ENCODE results near the gene RAVER1.

Gene RAVER1

DNA sequence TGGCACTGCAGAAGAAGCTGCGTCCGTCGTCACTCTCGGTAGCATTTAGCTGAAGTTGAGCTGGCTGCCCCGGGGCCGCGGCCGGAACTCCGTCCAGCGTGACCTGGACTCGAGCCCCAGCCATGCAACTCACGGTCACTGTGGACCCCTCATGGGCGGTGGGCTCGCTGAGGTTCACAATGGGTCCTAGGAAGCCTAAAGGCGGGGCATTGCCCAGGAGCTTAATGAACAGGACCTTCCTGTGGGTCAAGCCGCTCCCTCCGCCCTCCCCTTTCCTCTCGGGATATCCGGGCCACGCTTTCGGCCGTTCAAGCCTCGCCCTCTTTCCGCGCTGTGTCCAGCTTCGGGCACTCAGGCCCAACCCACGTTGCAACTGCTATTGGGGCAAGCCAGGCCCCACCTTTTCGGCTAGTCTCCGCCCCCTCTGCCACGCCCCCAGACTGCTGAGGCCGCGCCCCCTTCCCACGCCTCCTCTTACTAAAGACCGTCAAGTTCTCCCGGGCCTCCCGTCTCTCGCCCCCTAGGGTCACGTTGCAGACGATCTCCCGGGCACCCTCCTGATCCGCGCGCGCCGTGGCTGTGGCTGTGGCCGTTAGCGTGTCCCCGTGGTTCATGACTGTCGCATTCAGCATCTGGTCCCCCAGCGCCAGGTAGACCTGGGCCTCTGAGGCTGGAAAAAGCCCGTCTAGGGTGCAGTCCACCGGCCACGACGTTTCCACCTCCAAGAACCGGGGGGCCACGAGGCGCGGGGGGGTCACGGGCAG, 1.4 kb upstream of the RAVER1 start:
- peak; percentile 54 for DNase-seq
- CTCF ChIA-PET: no interaction called here
- Mint-ChIP-seq H3K36me3 (peaks cover 50% of the 10 kb centered on the region), H3K27ac (no peak overlapping the region), H3K4me3 (no peak overlapping the region), H3K9me3 (no peaks in the 10 kb centered on the region), H3K4me1 (peaks cover 63% of the 10 kb centered on the region), H3K27me3 (no peaks in the 10 kb centered on the region)

DNA sequence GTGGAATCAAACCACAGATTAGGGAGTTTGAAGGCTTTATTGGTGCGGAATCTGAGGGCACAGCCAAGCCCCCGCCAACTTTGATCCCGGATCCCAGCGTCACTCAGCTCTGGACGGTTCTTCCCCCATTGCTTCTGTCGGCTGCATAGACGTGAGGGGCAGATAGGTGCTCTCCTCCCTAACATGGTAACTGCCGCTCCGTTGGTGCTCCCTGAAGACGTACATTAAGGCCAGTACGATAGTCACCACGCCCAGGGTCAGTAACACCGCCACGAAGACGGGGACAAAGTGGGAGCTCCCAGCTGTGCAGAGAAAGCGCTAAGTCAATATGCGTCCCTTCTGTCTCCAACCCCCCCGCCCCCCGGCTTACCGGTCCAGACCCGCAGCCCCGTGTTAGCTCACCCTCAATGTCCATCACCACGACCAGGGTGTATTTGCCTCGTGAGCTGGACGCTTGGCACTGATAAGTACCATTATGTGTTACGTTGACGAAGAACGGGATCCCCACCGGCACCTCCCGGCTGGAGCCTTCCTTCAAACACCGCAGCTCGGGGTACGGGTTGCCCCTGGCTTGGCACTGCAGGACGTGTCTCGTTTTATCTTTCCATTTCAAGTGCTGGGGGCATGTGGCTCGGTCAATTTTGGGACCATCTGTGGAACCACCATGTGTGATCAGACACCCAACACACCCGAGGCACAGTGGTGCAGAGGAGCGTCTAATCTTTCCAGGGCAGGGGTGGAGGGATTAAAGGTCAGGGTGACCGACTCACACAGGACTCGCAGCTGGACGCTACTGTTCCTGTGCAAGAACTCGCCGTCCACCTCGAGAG, 644 bp upstream of the RAVER1 start:
- H3K4me1 Mint-ChIP-seq: peaks cover 58% of the 10 kb centered on the region
- peak overlapping the region; percentile 93 for H3K27ac Mint-ChIP-seq
- no peaks in the 10 kb centered on the region for H3K9me3 Mint-ChIP-seq
- DNase-seq: no peak
- CTCF ChIA-PET: interaction anchor here (1.0 to 1.1 kb wide), 4 partner anchors 11 to 63 kb away, joined by 3 to 9 read pairs (median 6); partner anchors contain the start of gene ICAM1
- peak overlapping the region; percentile 95 for H3K4me3 Mint-ChIP-seq
- no peaks in the 10 kb centered on the region for H3K27me3 Mint-ChIP-seq
- peaks cover 51% of the 10 kb centered on the region for H3K36me3 Mint-ChIP-seq

DNA sequence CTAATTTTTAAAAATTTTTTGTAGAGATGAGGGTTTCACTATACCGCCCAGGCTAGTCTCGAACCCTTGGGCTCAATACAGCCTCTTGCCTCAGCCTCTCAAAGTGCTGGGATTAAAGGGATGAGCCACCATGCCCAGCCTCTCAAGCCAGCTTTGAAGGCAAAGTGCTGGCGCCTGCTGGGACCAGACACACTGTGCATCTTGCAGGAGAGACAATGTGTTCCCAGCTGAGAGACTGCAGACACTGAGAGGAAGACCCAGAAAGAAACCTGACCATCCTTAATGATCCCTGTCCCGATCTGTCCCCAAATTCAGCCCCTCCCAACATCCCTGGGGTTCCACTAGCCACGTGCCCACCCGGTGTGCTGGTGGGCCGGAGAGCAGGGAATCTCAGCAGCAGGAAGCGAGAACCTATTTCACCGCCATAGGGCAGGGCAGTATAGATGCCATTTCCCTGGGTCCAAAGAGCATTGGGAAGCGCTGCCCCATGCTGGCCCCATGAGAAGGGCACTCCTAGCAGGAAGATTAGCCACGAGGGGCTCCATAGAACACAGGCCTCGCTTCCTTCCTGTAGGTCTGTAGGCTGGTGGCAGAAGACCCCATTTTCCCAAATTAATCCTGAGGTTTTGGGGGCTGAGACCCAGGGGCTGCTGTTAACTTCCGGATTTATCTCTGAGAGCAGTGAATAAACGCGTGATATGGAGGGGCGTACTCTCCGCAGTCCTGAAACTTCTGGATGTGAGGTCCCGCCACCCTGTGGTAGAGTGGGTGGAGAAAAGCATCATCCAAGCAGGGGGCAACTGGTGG, 968 bp downstream of the RAVER1 start:
- Mint-ChIP-seq H3K4me3 (peak overlapping the region; percentile 95), H3K27ac (peak overlapping the region; percentile 93), H3K27me3 (no peaks in the 10 kb centered on the region), H3K4me1 (peaks cover 48% of the 10 kb centered on the region), H3K9me3 (no peaks in the 10 kb centered on the region), H3K36me3 (peaks cover 47% of the 10 kb centered on the region)
- DNase-seq: no peak
- CTCF ChIA-PET: interaction anchor here (1.0 kb wide), 1 partner anchor 12 kb away, joined by 3 read pairs; no protein-coding TSS in a partner anchor

DNA sequence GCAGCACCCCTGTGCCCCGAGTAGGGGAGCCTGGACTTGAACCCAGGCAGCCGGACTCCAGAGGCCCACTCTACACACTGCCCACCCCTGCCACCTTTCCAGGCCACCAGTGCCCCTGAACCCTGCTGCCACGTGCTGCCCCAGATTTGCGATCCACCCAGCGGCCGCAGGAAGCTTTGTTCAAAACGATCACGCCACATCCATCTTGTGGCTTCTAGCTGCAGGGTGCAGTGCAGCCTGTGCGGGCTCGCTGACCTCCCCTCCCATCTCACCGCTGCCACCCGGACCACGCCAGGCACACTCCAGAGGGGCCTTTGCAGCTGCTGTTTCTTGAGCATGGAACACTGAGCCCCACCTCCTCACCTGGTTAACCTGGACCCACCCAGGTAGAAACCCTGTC, 3.8 kb downstream of the RAVER1 start:
- no peak overlapping the region for H3K27ac Mint-ChIP-seq
- H3K4me3 Mint-ChIP-seq: no peak overlapping the region
- CTCF ChIA-PET: no interaction called here
- no peaks in the 10 kb centered on the region for H3K9me3 Mint-ChIP-seq
- H3K36me3 Mint-ChIP-seq: peaks cover 43% of the 10 kb centered on the region
- no peaks in the 10 kb centered on the region for H3K27me3 Mint-ChIP-seq
- peaks cover 33% of the 10 kb centered on the region for H3K4me1 Mint-ChIP-seq
- no peak for DNase-seq

GRCh38 chr19:10328558-10329429, 4.5 kb downstream of the RAVER1 start:
- Mint-ChIP-seq H3K27me3 (no peaks in the 10 kb centered on the region), H3K4me1 (peaks cover 26% of the 10 kb centered on the region), H3K27ac (no peak overlapping the region), H3K9me3 (no peaks in the 10 kb centered on the region), H3K4me3 (no peak overlapping the region), H3K36me3 (peaks cover 42% of the 10 kb centered on the region)
- DNase-seq: no peak
- CTCF ChIA-PET: no interaction called here

DNA sequence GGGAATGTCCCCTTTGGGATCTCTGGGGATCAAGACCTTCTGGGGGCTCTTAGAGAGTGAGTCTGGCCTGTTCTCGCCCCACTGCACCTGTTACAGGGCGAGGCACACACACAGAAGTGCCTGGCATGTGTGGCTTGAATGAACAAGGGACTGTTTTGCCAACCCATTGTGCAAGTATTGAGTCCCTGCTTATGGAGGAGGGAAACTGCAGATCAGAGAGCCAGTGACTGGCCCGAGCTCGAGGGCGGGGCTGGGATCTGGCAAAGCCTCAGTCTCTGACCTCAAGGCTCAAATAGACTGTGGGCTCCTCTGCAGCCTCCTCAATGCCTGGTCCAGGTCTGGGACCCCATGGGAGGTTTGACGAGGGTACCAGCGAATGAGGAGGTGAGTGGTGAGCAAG, 5.5 kb downstream of the RAVER1 start:
- Mint-ChIP-seq H3K4me3 (no peak overlapping the region), H3K27ac (no peak overlapping the region), H3K9me3 (no peaks in the 10 kb centered on the region), H3K27me3 (no peaks in the 10 kb centered on the region), H3K4me1 (peaks cover 18% of the 10 kb centered on the region), H3K36me3 (peaks cover 37% of the 10 kb centered on the region)
- CTCF ChIA-PET: no interaction called here
- no peak for DNase-seq

- DNase-seq: no peak
- no peaks in the 10 kb centered on the region for H3K9me3 Mint-ChIP-seq
- no peak overlapping the region for H3K27ac Mint-ChIP-seq
- H3K27me3 Mint-ChIP-seq: no peaks in the 10 kb centered on the region
- peaks cover 6% of the 10 kb centered on the region for H3K4me1 Mint-ChIP-seq
- H3K4me3 Mint-ChIP-seq: no peak overlapping the region
- peaks cover 35% of the 10 kb centered on the region for H3K36me3 Mint-ChIP-seq
- CTCF ChIA-PET: interaction anchor here (0.7 to 1.8 kb wide), 3 partner anchors 55 to 76 kb away, joined by 4 to 5 read pairs (median 5); no protein-coding TSS in a partner anchor
Observed at GRCh38 chr19:10325732-10326131, 7.6 kb downstream of the RAVER1 start.

- no peaks in the 10 kb centered on the region for H3K4me1 Mint-ChIP-seq
- H3K27ac Mint-ChIP-seq: no peak overlapping the region
- no peaks in the 10 kb centered on the region for H3K9me3 Mint-ChIP-seq
- peaks cover 35% of the 10 kb centered on the region for H3K36me3 Mint-ChIP-seq
- H3K4me3 Mint-ChIP-seq: no peak overlapping the region
- no peaks in the 10 kb centered on the region for H3K27me3 Mint-ChIP-seq
- CTCF ChIA-PET: no interaction called here
- DNase-seq: no peak
Observed at GRCh38 chr19:10321874-10322835, 11.2 kb downstream of the RAVER1 start.

- no peak overlapping the region for H3K4me3 Mint-ChIP-seq
- peaks cover 36% of the 10 kb centered on the region for H3K36me3 Mint-ChIP-seq
- DNase-seq: no peak
- H3K27me3 Mint-ChIP-seq: no peaks in the 10 kb centered on the region
- no peak overlapping the region for H3K27ac Mint-ChIP-seq
- no peaks in the 10 kb centered on the region for H3K4me1 Mint-ChIP-seq
- no peaks in the 10 kb centered on the region for H3K9me3 Mint-ChIP-seq
- CTCF ChIA-PET: no interaction called here
Observed at GRCh38 chr19:10321417-10321797, 11.9 kb downstream of the RAVER1 start.

- no peak overlapping the region for H3K27ac Mint-ChIP-seq
- CTCF ChIA-PET: interaction anchor here (1.4 kb wide), 1 partner anchor 68 kb away, joined by 4 read pairs; no protein-coding TSS in a partner anchor
- H3K36me3 Mint-ChIP-seq: peaks cover 40% of the 10 kb centered on the region
- H3K9me3 Mint-ChIP-seq: no peaks in the 10 kb centered on the region
- DNase-seq: no peak
- H3K27me3 Mint-ChIP-seq: no peaks in the 10 kb centered on the region
- no peak overlapping the region for H3K4me3 Mint-ChIP-seq
- H3K4me1 Mint-ChIP-seq: peaks cover 6% of the 10 kb centered on the region
Observed at GRCh38 chr19:10320602-10321416, 12.5 kb downstream of the RAVER1 start.

DNA sequence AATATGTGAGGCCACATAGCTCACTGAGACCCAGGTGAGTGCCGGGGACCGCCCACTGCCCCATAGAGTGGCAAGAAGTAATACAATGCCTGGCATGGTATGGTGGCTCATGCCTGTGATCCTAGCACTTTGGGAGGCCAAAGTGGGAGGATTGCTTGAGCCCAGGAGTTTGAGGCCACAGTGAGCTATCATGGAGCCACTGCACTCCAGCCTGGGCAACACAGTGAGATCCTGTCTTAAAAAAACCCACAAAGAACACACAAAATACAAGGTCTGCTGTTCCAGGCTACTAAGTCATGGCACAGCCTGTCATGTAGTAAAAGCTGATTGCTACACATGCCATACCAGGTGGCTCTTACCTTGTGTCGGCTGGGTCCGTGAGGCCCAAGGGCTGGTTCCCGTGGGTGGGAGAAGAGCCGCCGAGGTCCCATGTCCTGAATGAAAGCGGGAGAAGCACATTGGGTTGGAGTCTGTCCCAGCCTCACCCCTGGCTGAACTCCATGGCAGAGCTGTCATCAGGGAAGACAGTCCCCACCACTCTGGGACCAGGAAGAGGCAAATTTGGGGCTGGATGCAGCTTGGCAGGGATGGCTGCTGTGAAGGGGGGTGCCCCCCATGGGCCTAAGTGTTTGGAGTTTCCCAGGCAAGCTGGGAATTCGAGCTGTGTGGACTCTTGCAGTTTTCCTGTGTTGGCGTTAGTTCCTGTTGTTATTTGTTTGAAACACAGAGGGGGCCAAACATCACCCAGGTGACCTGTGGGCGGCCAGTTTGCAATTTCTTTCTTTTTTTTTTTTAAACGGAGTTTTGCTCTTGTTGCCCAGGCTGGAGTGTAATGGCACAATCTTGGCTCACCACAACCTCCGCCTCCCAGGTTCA, 14.3 kb downstream of the RAVER1 start:
- CTCF ChIA-PET: no interaction called here
- peak overlapping the region; percentile 19 for H3K27ac Mint-ChIP-seq
- no peaks in the 10 kb centered on the region for H3K27me3 Mint-ChIP-seq
- H3K4me3 Mint-ChIP-seq: no peak overlapping the region
- no peak for DNase-seq
- peaks cover 32% of the 10 kb centered on the region for H3K36me3 Mint-ChIP-seq
- H3K9me3 Mint-ChIP-seq: no peaks in the 10 kb centered on the region
- peaks cover 18% of the 10 kb centered on the region for H3K4me1 Mint-ChIP-seq

Data from activated naive CD4-positive, alpha-beta T cell treated with anti-CD3 and anti-CD28 coated beads, Interleukin-2, amount 10 ng/mL, durations not matched to agents 7 days and 5 days (primary cell).